Measurements from ENCODE around the gene CUL9.
"Not testable (repeated sequence)": the region's sequence is repeated elsewhere in the genome, so short reads cannot be mapped to it uniquely, and the experiment has no call there.

The CUL9 gene

DNA sequence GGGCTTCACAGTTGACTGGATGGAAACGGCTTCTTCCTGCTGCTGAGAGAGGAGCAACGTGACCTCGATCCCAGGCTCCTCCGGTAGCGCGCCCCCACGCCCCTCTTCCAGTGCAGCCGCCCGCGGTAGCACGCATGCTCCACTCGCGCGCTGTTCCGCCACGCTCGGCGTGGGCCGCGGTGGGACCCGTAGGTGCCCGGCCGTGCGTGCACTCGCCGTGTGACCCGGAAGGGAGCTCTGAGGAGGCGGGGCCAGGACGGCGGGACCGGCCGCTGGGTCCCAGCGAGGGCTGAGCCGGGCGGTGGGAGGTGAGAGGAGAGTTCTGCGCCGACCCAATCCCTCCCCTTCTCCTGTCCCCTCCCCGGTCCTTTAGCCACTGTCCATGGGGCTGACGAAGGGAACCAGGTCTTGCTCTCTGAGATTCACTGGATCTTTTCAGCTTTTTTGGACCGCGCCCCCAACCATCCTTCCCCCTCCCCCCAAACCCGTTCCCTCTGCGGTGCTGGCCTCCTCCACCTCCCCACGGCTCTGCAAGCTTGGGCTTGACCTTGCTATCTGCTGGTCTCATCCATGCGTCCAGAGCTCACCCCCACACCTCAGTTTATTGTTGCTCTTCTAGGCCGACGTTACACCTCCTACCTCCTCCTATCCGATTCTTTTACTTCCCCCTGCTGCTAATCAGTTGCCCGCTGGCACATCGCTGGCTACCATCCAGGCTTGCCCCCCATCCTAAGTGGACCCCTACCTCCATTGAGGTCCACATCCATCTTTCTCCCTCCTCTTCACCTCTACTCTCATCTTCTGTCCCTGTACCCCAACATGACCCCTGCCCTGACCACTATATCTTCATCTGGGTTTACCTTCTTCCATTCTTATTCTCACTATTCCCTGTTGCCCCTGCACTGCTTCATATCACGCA lies at the start of gene CUL9:
Gene CUL9, plus strand, starts transcription at position 255 of the 919 bp plus-strand sequence. CDS start 2,115 bp downstream, outside the sequence.
- DNase-seq (ENCODE audit: low read depth) = peak; percentile 57

DNA sequence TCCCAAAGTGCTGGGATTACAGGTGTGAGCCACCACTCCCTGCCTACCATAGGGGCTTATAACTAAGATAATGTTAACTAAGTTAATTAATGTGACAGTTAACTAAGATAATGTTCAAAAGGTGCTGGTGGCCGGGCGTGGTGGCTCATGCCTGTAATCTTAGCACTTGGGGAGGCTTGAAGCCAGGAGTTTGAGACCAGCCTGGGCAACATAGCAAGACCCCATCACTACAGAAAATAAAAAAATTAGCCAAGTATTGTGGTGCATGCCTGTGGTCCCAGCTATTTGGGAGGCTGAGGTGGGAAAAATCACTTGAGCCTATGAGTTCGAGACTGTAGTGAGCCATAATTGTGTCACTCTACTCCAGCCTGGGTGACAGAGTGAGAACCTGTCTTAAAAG lies 43.7 kb upstream of the CUL9 start:
- DNase-seq (ENCODE audit: low read depth) = no peak

DNA sequence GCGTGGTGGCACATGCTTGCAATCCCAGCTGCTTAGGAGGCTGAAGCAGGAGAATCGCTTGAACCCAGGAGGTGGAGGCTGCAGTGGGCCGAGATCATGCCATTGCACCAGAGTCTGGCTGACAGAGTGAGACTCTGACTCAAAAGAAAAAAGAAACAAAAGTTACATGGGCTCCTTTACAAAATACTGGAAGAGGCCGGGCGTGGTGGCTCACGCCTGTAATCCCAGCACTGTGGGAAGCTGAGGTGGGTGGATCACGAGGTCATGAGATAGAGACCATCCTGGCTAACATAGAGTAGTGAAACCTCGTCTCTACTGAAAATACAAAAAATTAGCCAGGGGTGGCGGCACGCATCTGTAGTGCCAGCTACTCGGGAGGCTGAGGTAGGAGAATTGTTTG lies 42.0 kb upstream of the CUL9 start:
- DNase-seq (ENCODE audit: low read depth) = not testable (repeated sequence)

DNA sequence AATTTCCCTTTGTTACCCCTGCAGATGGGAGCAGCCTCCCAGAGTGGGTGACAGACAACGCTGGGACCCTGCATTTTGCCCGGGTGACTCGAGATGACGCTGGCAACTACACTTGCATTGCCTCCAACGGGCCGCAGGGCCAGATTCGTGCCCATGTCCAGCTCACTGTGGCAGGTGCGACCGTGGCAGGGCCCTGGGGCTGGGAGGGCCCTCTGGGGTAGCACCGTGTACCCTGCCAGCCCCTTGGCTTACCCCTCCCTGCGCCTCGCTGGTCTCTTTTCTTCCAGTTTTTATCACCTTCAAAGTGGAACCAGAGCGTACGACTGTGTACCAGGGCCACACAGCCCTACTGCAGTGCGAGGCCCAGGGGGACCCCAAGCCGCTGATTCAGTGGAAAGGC lies 40.4 kb upstream of the CUL9 start:
- DNase-seq (ENCODE audit: low read depth) = no peak

DNA sequence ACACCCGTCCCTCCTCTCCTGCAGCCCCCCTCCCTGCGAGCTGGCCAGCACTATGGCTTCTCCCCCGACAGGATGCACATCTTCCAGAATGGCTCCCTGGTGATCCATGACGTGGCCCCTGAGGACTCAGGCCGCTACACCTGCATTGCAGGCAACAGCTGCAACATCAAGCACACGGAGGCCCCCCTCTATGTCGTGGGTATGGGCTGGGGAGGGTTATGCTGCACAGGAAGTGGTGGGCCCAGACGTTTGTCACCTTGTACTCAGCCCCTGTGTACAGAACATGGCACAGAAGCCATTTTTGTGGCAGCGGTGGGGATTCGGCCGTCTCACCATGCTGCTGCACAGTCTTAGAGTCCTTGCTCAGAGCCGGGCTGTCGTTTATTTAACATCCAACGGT lies 39.9 kb upstream of the CUL9 start:
- DNase-seq (ENCODE audit: low read depth) = no peak

DNA sequence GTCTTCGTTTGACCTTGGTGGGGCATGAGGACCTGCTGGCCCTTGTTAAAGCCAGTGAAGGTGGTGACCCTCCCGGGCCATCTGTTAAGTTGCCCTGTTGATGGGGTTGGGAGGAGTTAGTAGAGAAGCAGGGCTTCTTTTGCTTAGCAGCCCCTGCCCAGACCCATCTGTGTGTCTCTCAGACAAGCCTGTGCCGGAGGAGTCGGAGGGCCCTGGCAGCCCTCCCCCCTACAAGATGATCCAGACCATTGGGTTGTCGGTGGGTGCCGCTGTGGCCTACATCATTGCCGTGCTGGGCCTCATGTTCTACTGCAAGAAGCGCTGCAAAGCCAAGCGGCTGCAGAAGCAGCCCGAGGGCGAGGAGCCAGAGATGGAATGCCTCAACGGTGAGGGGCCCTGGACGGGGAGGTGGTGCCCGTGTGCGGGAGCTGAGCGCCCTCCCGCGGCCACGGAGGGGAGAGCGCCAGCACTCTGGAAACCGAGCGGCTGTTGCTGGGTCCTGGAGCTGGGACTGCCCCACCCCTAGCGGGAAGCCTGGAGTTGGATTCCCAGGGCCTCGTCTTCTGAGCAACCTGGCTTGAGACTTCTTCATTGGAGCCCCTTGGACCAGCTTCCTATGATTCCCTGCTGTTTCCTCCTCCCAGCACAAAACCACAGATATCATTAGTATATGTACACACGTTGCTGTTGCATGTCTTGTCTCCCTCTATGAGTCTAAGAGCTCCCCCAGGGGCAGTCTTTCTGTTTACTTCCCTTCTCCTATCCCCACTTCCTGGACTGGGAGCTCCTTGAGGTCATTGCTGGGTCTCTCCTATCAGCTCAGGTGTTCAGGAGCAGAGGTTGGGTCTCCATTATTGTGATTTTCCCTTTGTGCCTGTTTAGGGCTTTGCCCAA lies 38.5 kb upstream of the CUL9 start:
- DNase-seq (ENCODE audit: low read depth) = peak; percentile 59

DNA sequence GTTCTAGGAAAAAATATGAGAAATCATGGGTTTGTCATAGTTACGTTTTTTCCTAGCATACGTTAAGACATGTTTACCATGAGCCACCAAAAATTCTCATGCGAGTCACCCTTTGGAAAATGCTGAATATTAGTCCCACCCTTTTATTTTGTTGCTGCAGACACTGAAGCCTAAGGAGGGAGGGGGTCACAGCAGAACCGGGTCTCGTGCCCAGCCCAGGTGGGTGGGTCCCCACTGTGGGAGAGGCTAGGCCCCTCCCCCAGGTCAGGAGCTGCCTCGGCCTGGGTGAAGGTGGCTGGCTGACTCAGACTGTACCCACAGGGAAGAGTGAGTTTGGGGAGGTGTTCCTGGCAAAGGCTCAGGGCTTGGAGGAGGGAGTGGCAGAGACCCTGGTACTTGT lies 37.1 kb upstream of the CUL9 start:
- no peak for DNase-seq (ENCODE audit: low read depth)

DNA sequence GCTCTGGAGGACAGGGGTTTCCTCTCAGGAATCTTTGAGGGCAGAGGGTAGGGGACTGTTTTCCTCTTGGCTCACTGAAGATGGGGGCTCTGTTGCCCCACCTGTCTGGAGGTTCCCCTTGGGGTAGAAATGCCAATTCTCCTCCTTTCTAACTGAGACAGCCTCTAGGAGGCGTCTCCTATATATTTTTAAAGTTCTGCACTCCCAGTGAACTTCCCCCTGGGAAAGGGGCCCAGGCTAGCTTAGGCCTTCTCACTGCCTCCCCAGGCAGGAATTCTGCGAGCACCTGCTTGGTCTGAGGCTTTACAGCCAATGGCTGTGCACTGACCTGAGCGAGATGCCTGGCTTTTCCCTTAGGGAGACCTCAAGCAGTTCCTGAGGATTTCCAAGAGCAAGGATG lies 35.7 kb upstream of the CUL9 start:
- DNase-seq (ENCODE audit: low read depth) = no peak

DNA sequence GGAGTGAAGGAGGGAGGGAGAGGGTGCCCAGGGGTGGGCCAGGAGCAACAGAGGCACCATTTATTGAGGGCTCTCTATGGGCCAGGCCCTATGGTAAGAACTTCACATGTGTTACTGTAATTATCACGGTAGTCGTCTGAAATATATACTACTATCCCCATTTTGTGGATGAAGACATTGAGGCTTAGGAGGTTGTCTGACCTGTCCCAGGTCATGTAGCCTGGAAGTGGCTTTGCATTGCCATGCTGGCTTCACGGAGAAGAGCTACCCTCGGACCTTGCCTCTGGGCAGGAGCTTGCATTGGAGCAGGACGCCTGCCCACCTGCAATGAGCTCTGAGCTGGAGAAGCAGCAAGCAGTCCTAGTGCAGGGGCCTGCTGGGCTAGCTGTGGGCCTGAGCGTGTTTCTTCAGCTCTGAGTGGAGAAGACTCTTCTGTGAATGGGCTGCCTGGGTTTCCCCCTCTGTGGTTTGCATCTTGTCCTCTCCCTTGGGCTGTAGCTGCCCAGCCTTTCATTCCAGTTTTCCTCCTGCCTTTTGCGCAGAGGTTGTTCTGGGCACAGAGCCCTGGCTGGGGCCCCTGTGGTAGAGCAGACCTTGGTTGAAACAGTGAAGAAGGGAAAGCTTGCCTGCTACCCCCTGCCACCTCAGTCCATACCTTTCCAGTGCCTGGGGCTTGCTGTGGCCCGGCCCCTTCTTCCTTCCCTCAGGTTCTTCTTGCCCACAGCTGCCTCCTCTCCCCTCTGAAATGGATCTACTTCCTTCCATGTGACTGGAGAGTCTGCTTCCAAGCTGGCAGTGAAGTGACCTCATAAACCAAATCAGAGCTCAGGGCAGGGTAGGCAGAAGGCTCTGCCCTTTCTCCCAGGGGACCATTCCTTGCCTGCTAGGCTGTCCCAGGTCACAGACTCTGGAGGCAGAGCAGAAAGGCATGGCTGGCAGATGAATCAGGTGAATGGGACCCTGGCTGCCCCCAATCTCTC lies 35.0 kb upstream of the CUL9 start:
- DNase-seq (ENCODE audit: low read depth) = no peak

DNA sequence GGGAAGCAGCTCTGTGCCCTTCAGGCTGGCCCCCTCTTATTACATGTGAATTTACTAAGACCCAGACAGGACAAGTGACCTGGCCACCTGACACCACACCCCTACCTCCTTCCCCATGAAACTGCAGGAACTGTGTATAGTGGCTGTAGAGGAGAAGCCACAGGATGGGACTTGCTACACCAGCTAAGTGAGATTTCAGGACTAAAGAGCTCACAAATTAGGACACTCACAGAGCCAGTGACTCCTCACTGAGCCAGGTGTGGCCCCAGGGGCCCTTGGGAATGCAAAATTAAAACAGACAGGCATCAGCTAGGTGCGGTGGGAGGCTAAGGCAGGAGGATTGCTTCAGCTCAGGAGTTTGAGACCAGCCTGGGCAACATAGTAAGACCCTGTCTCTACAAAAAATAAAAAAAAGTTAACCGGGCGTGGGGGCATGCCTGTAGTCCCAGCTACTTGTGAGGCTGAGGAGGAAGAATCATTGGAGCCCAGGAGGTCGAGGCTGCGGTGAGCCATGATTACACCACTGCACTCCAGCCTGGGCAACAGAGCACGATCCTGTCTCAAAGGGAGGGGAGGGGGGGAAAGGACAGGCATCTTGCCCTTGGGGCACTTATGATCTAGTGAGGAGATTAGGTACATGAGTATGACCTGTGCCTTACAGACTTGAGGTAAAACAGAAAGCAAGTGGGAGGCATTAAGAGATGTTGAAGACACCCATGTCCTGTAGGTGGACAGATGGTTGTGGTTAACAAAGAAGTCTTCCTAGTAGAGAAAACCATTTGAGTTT lies 34.1 kb upstream of the CUL9 start:
- DNase-seq (ENCODE audit: low read depth) = no peak

DNA sequence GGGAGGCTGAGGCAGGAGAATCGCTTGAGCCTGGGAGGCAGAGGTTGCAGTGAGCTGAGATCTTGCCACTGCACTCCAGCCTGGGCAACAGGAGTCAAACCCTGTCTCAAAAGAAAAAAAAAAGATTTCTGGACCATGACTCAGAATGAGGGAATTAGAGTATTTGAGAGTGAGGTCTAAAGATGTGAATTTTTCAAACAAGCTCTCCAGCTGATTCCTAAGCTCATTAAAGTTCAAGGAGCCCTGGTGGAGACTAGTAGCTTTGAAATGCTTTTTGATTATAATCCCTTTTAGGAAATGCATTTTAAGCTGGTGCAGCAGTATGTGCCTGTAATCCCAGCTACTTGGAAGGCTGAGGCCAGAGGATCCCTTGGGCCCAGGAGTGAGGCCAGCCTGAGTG lies 32.7 kb upstream of the CUL9 start:
- no peak for DNase-seq (ENCODE audit: low read depth)

DNA sequence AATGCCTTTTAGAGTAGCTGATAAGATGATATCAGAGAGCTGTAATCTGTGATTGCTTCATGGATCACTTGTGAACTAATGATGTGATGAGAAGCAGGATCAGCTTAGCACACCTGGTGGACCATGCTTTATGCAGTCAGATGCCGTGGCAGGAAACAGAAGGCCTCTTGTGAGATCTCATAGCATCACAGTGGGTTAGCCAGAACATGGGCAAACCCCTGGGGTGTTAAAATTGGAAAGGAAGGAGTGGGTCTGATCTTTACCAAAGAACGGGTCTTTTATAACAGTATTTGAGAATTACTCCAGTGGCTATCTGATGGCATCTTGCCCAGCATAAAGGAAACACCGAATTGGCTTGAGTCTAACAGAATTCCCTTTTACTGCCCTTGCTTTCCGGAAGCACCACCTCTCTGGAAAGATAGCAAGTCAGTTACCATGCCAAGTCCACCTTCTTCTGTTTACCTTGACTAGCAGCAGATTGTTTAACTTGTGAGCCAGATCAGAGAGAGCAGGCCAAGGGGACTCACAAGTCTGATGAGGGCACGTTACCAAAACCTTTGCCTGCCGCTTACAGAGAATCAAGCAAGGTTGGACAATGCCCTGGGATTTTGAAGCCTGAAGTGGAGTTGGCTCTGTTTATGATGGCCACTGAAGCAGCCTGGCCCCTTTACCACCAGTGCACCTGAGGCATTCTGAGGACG lies 31.8 kb upstream of the CUL9 start:
- no peak for DNase-seq (ENCODE audit: low read depth)

DNA sequence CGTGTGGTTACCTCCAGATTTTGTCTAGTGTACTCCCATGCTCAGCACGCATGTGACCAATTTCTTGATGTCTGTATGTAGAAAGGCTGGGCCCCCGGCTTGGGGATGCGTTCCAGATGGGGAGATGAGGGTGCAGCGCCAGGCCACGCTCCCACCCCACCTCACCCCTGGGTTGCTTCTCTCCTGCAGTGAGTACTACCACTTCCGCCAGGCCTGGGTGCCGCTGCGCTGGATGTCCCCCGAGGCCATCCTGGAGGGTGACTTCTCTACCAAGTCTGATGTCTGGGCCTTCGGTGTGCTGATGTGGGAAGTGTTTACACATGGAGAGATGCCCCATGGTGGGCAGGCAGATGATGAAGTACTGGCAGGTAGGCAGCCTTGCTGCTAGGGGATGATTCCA lies 22.4 kb upstream of the CUL9 start:
- no peak for DNase-seq (ENCODE audit: low read depth)

DNA sequence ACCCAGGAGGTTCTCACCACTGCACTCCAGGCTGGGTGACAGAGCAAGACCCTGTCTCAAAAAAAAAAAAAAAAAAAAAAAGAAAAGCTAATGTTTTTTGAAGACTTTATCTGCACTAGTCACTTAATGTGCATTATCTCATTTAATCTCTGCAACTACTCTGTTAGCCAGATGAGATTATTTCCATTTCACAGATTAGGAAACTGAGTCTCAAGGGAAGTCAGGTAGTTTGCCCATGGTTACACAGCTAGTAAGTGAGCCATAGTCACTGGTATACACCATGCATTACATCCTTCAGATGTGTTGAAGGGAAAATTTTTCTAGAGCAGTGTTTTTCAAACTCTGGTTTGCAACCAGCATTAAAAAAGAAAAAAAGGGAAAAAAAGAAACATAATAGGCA lies 18.1 kb upstream of the CUL9 start:
- DNase-seq (ENCODE audit: low read depth) = no peak

DNA sequence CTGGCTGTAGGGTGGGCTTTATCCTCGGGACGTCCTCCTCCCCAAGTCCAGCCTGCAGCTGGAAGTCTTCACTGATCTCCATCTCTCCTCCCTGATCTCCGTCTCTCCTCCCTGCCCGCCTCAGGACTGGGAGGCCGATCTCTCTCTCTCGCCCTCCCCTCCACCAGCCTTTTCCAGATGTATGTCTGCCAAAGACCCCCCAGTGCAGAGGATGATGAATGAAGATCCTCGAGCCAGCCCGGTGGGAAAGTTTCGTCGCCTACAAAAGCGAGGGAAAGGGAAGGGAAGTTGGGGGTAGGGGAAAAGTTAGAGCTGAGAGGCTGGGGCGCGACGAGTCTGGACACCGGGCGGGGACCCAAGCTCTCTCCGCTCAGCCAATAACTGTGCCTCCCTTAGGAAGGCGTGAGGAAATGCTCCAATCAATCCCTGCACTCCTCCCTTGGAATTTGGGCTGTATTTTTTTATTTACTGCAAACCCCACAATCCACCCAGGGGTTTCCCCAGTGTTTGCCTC lies 11.5 kb upstream of the CUL9 start:
- DNase-seq (ENCODE audit: low read depth) = no peak

DNA sequence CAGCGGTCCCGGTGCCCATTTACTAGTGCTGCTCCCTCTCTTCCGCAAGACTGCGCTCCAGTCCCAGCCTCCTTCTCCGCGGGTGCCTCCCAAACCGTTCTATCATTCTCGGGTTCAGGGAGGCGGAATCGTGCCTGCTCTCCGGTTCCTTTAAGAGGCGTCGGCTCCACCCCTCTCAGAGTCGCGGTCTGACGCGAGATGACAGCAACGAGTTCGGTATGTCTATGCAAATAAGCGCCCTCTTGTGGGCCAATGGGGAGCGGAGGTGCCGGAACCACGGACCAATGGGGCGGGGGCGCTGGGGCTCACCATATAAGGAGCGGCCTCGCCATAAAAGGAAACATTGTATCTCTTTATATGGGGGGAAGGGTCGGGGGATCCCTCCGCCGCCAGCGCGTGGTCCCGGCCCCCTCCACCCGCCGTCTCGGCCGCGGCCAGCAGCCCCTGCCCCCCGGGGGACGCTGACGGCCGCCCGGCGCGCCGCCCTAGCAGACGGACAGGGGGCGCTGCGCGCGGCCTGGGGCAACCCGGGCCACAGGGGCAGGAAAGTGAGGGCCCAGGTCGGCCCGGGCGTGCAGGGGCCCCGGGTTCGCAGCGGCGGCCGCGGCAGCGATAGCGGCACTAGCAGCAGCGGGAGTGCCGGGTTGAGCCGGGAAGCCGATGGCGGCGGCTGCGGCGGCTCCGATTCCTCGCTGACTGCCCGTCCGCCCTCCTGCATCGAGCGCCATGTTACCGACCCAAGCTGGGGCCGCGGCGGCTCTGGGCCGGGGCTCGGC lies 10.9 kb upstream of the CUL9 start, which contains the start of gene SRF:
Gene SRF, plus strand, starts transcription at position 339 of the 776 bp plus-strand sequence. Its CDS starts 388 bp downstream, at position 727.
- peak; percentile 97 for DNase-seq (ENCODE audit: low read depth)

DNA sequence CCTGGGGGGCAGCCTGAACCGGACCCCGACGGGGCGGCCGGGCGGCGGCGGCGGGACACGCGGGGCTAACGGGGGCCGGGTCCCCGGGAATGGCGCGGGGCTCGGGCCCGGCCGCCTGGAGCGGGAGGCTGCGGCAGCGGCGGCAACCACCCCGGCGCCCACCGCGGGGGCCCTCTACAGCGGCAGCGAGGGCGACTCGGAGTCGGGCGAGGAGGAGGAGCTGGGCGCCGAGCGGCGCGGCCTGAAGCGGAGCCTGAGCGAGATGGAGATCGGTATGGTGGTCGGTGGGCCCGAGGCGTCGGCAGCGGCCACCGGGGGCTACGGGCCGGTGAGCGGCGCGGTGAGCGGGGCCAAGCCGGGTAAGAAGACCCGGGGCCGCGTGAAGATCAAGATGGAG lies 10.3 kb upstream of the CUL9 start:
- DNase-seq (ENCODE audit: low read depth) = no peak

DNA sequence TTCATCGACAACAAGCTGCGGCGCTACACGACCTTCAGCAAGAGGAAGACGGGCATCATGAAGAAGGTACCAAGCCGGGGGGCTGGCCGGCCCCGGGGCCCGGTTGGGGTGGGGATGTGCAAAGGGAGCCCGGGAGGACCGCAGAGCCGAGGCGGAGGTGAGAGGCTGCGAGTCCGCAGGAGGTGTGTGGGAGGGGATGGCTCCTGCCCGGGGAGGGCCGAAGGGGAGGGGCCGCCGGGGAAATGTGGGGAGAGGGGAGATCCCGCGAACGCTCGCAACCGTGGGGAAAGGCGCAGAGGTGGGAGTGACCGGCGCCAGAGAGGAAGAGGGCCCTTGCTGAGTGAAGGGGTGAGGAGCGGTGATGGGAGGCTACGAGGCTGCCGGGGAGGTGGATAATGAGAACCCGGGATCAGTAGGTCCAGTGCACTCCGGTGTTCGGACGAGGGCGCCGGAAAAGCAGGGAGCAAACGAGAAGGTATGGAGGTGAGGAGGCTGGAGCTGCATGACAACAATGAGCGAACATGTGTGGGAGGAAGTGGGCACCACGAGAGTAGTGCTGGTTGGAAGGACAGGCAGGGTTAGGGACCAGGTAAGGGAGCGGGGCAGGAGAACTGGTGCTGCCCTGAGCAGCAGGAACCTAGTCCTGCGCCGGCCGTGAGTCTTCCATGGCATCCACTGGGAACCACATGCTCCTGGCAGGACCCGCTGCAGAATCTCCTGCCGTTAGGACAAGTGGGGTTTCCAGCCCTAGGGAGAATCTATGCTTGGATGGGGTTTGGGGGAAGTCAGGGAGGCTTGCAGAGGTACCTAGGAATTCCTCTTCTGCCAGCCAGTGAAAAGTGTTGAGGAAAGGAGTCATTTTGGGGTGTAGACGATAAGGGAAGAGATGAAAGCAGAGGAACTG lies 9.6 kb upstream of the CUL9 start:
- no peak for DNase-seq (ENCODE audit: low read depth)

Measured in stimulated activated CD8-positive, alpha-beta memory T cell treated with anti-CD3 and anti-CD28 coated beads, Interleukin-7, amount 100 ng/mL, for 24 hours (primary cell).